Thoracic aorta (tissue), 2 donors: ENCODE results near the gene ARMH3. TPM values are rescaled to one million over a fixed set of nuclear protein-coding genes. Genes with fewer than 3 reads are reported as not detected.

Experiments used
- ATAC-seq: fragments of 150-250 bp; one replicate; pipeline ENCODE4 v1.8.0; 2017; ENCODE audit warnings: low read depth; ENCODE audit not compliant: insufficient number of reproducible peaks, low FRiP score
- DNase-seq: peaks from one replicate; pipeline ENCODE4 v3.0.0-alpha.2; 2020; ENCODE audit warnings: low spot score
- H3K27ac ChIP-seq, 2 donors: fragments of 200-600 bp; sonication (generic); 1 replicate in 1 of 2; 2 replicates in 1 of 2; pipeline ENCODE4 v1.5.1; 2016; ENCODE audit warnings: mild to moderate bottlenecking in 2 of 2, moderate library complexity in 2 of 2
- H3K27me3 ChIP-seq: fragments of 200-600 bp; sonication (generic); replicated peaks from 2 replicates; pipeline ENCODE4 v1.6.0; 2016; ENCODE audit warnings: mild to moderate bottlenecking; ENCODE audit not compliant: insufficient read depth
- H3K36me3 ChIP-seq: fragments of 200-600 bp; sonication (generic); one replicate; pipeline ENCODE4 v1.5.1; 2016
- H3K4me1 ChIP-seq, 2 donors: fragments of 200-600 bp; sonication (generic); 1 replicate in 1 of 2; 2 replicates in 1 of 2; pipeline versions ENCODE4 v1.5.1 to v1.6.0; 2016; ENCODE audit warnings: low read depth in 2 of 2, mild to moderate bottlenecking in 1 of 2; ENCODE audit not compliant: control insufficient read depth in 1 of 2
- H3K4me3 ChIP-seq: fragments of 200-600 bp; sonication (generic); 2 replicates; pipeline ENCODE4 v1.5.1; 2016; ENCODE audit warnings: mild to moderate bottlenecking
- H3K9me3 ChIP-seq: fragments of 200-600 bp; sonication (generic); 2 replicates; pipeline ENCODE4 v1.5.1; 2016
- CTCF ChIP-seq: fragments of 200-600 bp; sonication (generic); IDR thresholded peaks from one replicate; pipeline ENCODE4 v1.5.1; 2019; ENCODE audit warnings: antibody characterized with exemption
- total RNA-seq, 2 donors: library from RNA; depleted of rRNA; stranded (reverse); fragments of >200 nt; gene quantifications; one replicate each; pipeline versions ENCODE4 v1.1.0 to v1.2.3, GENCODE V29; 2016

ARMH3 gene
- total RNA-seq, 2 donors from 2014 or later = 21.1 TPM

GRCh38 chr10:101837748-101838147 is 218.2 kb downstream of the ARMH3 start:
- Histone ChIP-seq H3K27ac (no peak overlapping the region), H3K27me3 (no peaks in the 10 kb centered on the region), H3K4me3 (no peak overlapping the region), H3K9me3 (no peaks in the 10 kb centered on the region), H3K36me3 (no peaks in the 10 kb centered on the region), H3K4me1 (peaks cover 6 to 24% of the 10 kb centered on the region in 2 donors)
- TF ChIP-seq CTCF = no peak
- no peak for ATAC-seq
- no peak for DNase-seq

- H3K9me3 ChIP-seq = no peaks in the 10 kb centered on the region
- DNase-seq (no peak), ATAC-seq (no peak)
- H3K4me3 ChIP-seq = no peak overlapping the region
- no peaks in the 10 kb centered on the region for H3K27me3 ChIP-seq
- no peaks in the 10 kb centered on the region for H3K36me3 ChIP-seq
- H3K4me1 ChIP-seq = peaks cover 2 to 22% of the 10 kb centered on the region in 2 donors
- no peak overlapping the region for H3K27ac ChIP-seq
- TF ChIP-seq CTCF = no peak
Observed at GRCh38 chr10:101835362-101835761, 220.6 kb downstream of the ARMH3 start.

- no peaks in the 10 kb centered on the region for H3K36me3 ChIP-seq
- H3K4me3 ChIP-seq = no peak overlapping the region
- no peak for TF ChIP-seq CTCF
- no peak for ATAC-seq
- H3K27ac ChIP-seq = no peak overlapping the region
- H3K27me3 ChIP-seq = no peaks in the 10 kb centered on the region
- no peak for DNase-seq
- peaks cover 6 to 19% of the 10 kb centered on the region in 2 donors for H3K4me1 ChIP-seq
- no peaks in the 10 kb centered on the region for H3K9me3 ChIP-seq
Observed at GRCh38 chr10:101834341-101834740, 221.6 kb downstream of the ARMH3 start.

- ATAC-seq (no peak), DNase-seq (no peak)
Observed at GRCh38 chr10:101833466-101833865, 222.5 kb downstream of the ARMH3 start.

GRCh38 chr10:101832325-101832771 is 223.6 kb downstream of the ARMH3 start:
- no peak overlapping the region for H3K27ac ChIP-seq
- no peak for TF ChIP-seq CTCF
- ATAC-seq (no peak), DNase-seq (no peak)
- no peak overlapping the region for H3K4me3 ChIP-seq
- H3K9me3 ChIP-seq = no peaks in the 10 kb centered on the region
- peaks cover 6 to 18% of the 10 kb centered on the region in 2 donors for H3K4me1 ChIP-seq
- H3K27me3 ChIP-seq = no peaks in the 10 kb centered on the region
- H3K36me3 ChIP-seq = no peaks in the 10 kb centered on the region

More at GRCh38 chr10:101833466-101833865, 222.5 kb downstream of the ARMH3 start:
- no peaks in the 10 kb centered on the region for H3K36me3 ChIP-seq
- no peaks in the 10 kb centered on the region for H3K27me3 ChIP-seq
- H3K27ac ChIP-seq = no peak overlapping the region
- H3K4me1 ChIP-seq = peaks cover 6 to 18% of the 10 kb centered on the region in 2 donors
- H3K9me3 ChIP-seq = no peaks in the 10 kb centered on the region
- no peak for TF ChIP-seq CTCF
- H3K4me3 ChIP-seq = no peak overlapping the region
